ENCODE results near the gene GNG8. TPM values are rescaled to one million over a fixed set of nuclear protein-coding genes. Genes with fewer than 3 reads are reported as not detected.

The GNG8 gene
- total RNA-seq, 2 donors from 2014 or later, result not detected

- no peaks in the 10 kb centered on the region for H3K9me3 ChIP-seq (ENCODE audit: control insufficient read depth, low read length)
- H3K27ac ChIP-seq (ENCODE audit: low read depth, low read length), result no peak overlapping the region
- H3K4me1 ChIP-seq (ENCODE audit: control insufficient read depth, insufficient read depth, low read length), result no peaks in the 10 kb centered on the region
- H3K27me3 ChIP-seq (ENCODE audit: control insufficient read depth, insufficient read depth, low read length, poor library complexity, severe bottlenecking), result peaks cover 24% of the 10 kb centered on the region
- H3K4me3 ChIP-seq (ENCODE audit: low read length), result no peak overlapping the region
- no peak for DNase-seq
- H3K27ac Mint-ChIP-seq, result no peak overlapping the region
- H3K9ac ChIP-seq (ENCODE audit: extremely low read depth, low read length, poor library complexity, severe bottlenecking), result no peak overlapping the region
- H3K36me3 Mint-ChIP-seq (ENCODE audit: low read depth), result no peaks in the 10 kb centered on the region
- peaks cover 60% of the 10 kb centered on the region for H3K27me3 Mint-ChIP-seq (ENCODE audit: insufficient read depth)
- H3K4me1 Mint-ChIP-seq, result peaks cover 12% of the 10 kb centered on the region
- H3K4me3 Mint-ChIP-seq, result no peak overlapping the region
- WGBS, 2 experiments (ENCODE audit: insufficient coverage in 1 of 2, insufficient read length in 1 of 2), result 91 to 98% methylated on average over 4 of the region's 5 CpGs
- no peaks in the 10 kb centered on the region for H3K9me3 Mint-ChIP-seq
- TF ChIP-seq, protein P1, sequence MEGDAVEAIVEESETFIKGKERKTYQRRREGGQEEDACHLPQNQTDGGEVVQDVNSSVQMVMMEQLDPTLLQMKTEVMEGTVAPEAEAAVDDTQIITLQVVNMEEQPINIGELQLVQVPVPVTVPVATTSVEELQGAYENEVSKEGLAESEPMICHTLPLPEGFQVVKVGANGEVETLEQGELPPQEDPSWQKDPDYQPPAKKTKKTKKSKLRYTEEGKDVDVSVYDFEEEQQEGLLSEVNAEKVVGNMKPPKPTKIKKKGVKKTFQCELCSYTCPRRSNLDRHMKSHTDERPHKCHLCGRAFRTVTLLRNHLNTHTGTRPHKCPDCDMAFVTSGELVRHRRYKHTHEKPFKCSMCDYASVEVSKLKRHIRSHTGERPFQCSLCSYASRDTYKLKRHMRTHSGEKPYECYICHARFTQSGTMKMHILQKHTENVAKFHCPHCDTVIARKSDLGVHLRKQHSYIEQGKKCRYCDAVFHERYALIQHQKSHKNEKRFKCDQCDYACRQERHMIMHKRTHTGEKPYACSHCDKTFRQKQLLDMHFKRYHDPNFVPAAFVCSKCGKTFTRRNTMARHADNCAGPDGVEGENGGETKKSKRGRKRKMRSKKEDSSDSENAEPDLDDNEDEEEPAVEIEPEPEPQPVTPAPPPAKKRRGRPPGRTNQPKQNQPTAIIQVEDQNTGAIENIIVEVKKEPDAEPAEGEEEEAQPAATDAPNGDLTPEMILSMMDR (conservative IDR thresholded peaks at IDR 0.05), result no peak
- no peaks in the 10 kb centered on the region for H3K36me3 ChIP-seq (ENCODE audit: control insufficient read depth, insufficient read depth, low read length)
Observed at GRCh38 chr19:46656541-46656940, 20.5 kb upstream of the GNG8 start.

- H3K27ac Mint-ChIP-seq, result peak overlapping the region; percentile 19
Observed at GRCh38 chr19:46654621-46655152, 18.7 kb upstream of the GNG8 start.

GRCh38 chr19:46650445-46650844 is 14.4 kb upstream of the GNG8 start:
- 89 to 95% methylated on average over 5 to 7 of the region's 7 CpGs for WGBS, 2 experiments (ENCODE audit: insufficient coverage in 1 of 2, insufficient read length in 1 of 2)
- Histone ChIP-seq H3K9ac (ENCODE audit: extremely low read depth, low read length, poor library complexity, severe bottlenecking) (no peak overlapping the region), H3K4me3 (ENCODE audit: low read length) (no peak overlapping the region), H3K27ac (ENCODE audit: low read depth, low read length) (no peak overlapping the region), H3K27me3 (ENCODE audit: control insufficient read depth, insufficient read depth, low read length, poor library complexity, severe bottlenecking) (peaks cover 51% of the 10 kb centered on the region), H3K4me1 (ENCODE audit: control insufficient read depth, insufficient read depth, low read length) (no peaks in the 10 kb centered on the region), H3K36me3 (ENCODE audit: control insufficient read depth, insufficient read depth, low read length) (no peaks in the 10 kb centered on the region), H3K9me3 (ENCODE audit: control insufficient read depth, low read length) (peaks cover 10% of the 10 kb centered on the region)
- Mint-ChIP-seq H3K27me3 (ENCODE audit: insufficient read depth) (peaks cover 72% of the 10 kb centered on the region), H3K9me3 (peaks cover 33% of the 10 kb centered on the region), H3K4me3 (no peak overlapping the region), H3K27ac (no peak overlapping the region), H3K4me1 (peaks cover 3% of the 10 kb centered on the region), H3K36me3 (ENCODE audit: low read depth) (peaks cover 5% of the 10 kb centered on the region)
- TF ChIP-seq, protein P1 (conservative IDR thresholded peaks at IDR 0.05), result no peak
- DNase-seq, result no peak

More at GRCh38 chr19:46654621-46655152, 18.7 kb upstream of the GNG8 start:
- peaks cover 26% of the 10 kb centered on the region for H3K27me3 ChIP-seq (ENCODE audit: control insufficient read depth, insufficient read depth, low read length, poor library complexity, severe bottlenecking)
- TF ChIP-seq, protein P1 (conservative IDR thresholded peaks at IDR 0.05), result no peak
- peaks cover 68% of the 10 kb centered on the region for H3K27me3 Mint-ChIP-seq (ENCODE audit: insufficient read depth)
- no peak overlapping the region for H3K9ac ChIP-seq (ENCODE audit: extremely low read depth, low read length, poor library complexity, severe bottlenecking)
- H3K36me3 ChIP-seq (ENCODE audit: control insufficient read depth, insufficient read depth, low read length), result no peaks in the 10 kb centered on the region
- DNase-seq, result peak; percentile 60
- H3K27ac ChIP-seq (ENCODE audit: low read depth, low read length), result peak overlapping the region; percentile 66
- H3K9me3 Mint-ChIP-seq, result peaks cover 11% of the 10 kb centered on the region
- H3K4me1 Mint-ChIP-seq, result peaks cover 8% of the 10 kb centered on the region
- no peaks in the 10 kb centered on the region for H3K36me3 Mint-ChIP-seq (ENCODE audit: low read depth)
- no peak overlapping the region for H3K4me3 ChIP-seq (ENCODE audit: low read length)
- no peaks in the 10 kb centered on the region for H3K9me3 ChIP-seq (ENCODE audit: control insufficient read depth, low read length)
- H3K4me1 ChIP-seq (ENCODE audit: control insufficient read depth, insufficient read depth, low read length), result no peaks in the 10 kb centered on the region
- 50 to 55% methylated on average over 10 to 16 of the region's 16 CpGs for WGBS, 2 experiments (ENCODE audit: insufficient coverage in 1 of 2, insufficient read length in 1 of 2)
- H3K4me3 Mint-ChIP-seq, result no peak overlapping the region

Data from endodermal cell (in vitro differentiated cells).